ENCODE data around the gene AR.

Gene AR

DNA sequence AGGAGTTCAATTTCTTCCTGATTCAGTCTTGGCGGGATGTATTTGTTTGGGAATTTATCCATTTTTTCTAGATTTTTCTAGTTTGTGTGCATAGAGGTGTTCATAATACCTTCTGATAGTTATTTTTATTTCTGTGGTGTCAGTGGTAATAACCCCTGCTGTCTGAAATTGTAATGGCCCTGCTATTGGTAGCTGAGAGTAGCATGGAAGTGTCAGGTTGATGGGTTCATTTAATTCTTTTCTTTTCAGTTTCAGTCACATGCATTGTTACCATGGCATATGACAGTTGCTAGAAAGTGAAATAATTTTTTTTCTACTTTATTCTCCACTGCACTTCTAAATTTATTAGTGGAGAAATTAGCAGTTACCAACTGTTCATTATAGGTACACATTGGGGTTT is 20.7 kb downstream of the AR start:
- Histone ChIP-seq H3K4me1 (ENCODE audit: insufficient read depth, low read length, poor library complexity, severe bottlenecking) (no peaks in the 10 kb centered on the region), H3K27me3 (ENCODE audit: insufficient read depth, low read length, poor library complexity, severe bottlenecking) (no peaks in the 10 kb centered on the region), H4K20me1 (ENCODE audit: insufficient read depth, low read length, poor library complexity, severe bottlenecking) (no peaks in the 10 kb centered on the region), H3K4me2 (ENCODE audit: low read depth, low read length, poor library complexity, severe bottlenecking) (no peak overlapping the region), H3K9me2 (replicated peaks; ENCODE audit: low read depth, low read length) (no peaks in the 10 kb centered on the region), H3K4me3 (ENCODE audit: low read length, poor library complexity, severe bottlenecking) (no peak overlapping the region), H3K36me3 (ENCODE audit: insufficient read depth, low read length) (no peaks in the 10 kb centered on the region), H2AFZ (ENCODE audit: low read length) (no peak overlapping the region), H3K79me2 (ENCODE audit: insufficient read depth, low read length) (no peaks in the 10 kb centered on the region), H3K9me3 (ENCODE audit: insufficient read depth, low read depth, low read length) (no peaks in the 10 kb centered on the region), H3K9ac (ENCODE audit: low read depth, low read length, poor library complexity, severe bottlenecking) (no peak overlapping the region), H3F3A (ENCODE audit: low read depth) (no peaks in the 10 kb centered on the region)
- TF ChIP-seq, protein P1, sequence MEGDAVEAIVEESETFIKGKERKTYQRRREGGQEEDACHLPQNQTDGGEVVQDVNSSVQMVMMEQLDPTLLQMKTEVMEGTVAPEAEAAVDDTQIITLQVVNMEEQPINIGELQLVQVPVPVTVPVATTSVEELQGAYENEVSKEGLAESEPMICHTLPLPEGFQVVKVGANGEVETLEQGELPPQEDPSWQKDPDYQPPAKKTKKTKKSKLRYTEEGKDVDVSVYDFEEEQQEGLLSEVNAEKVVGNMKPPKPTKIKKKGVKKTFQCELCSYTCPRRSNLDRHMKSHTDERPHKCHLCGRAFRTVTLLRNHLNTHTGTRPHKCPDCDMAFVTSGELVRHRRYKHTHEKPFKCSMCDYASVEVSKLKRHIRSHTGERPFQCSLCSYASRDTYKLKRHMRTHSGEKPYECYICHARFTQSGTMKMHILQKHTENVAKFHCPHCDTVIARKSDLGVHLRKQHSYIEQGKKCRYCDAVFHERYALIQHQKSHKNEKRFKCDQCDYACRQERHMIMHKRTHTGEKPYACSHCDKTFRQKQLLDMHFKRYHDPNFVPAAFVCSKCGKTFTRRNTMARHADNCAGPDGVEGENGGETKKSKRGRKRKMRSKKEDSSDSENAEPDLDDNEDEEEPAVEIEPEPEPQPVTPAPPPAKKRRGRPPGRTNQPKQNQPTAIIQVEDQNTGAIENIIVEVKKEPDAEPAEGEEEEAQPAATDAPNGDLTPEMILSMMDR (conservative IDR thresholded peaks at IDR 0.05; ENCODE audit: low read length) = no peak
- no peak for TF ChIP-seq EZH2phosphoT487 (IDR thresholded peaks at IDR 0.05; ENCODE audit: borderline replicate concordance)

GRCh38 chrX:67568769-67569168 is 24.9 kb downstream of the AR start:
- Histone ChIP-seq H3F3A (ENCODE audit: low read depth) (no peaks in the 10 kb centered on the region), H3K9ac (ENCODE audit: low read depth, low read length, poor library complexity, severe bottlenecking) (no peak overlapping the region), H3K9me3 (ENCODE audit: insufficient read depth, low read depth, low read length) (no peaks in the 10 kb centered on the region), H3K9me2 (replicated peaks; ENCODE audit: low read depth, low read length) (no peaks in the 10 kb centered on the region), H4K20me1 (ENCODE audit: insufficient read depth, low read length, poor library complexity, severe bottlenecking) (no peaks in the 10 kb centered on the region), H3K4me1 (ENCODE audit: insufficient read depth, low read length, poor library complexity, severe bottlenecking) (no peaks in the 10 kb centered on the region), H2AFZ (ENCODE audit: low read length) (no peak overlapping the region), H3K4me3 (ENCODE audit: low read length, poor library complexity, severe bottlenecking) (no peak overlapping the region), H3K27me3 (ENCODE audit: insufficient read depth, low read length, poor library complexity, severe bottlenecking) (no peaks in the 10 kb centered on the region), H3K4me2 (ENCODE audit: low read depth, low read length, poor library complexity, severe bottlenecking) (no peak overlapping the region), H3K79me2 (ENCODE audit: insufficient read depth, low read length) (no peaks in the 10 kb centered on the region), H3K36me3 (ENCODE audit: insufficient read depth, low read length) (no peaks in the 10 kb centered on the region)
- no peak for TF ChIP-seq EZH2phosphoT487 (IDR thresholded peaks at IDR 0.05; ENCODE audit: borderline replicate concordance)
- TF ChIP-seq, protein P1 (conservative IDR thresholded peaks at IDR 0.05; ENCODE audit: low read length) = no peak

DNA sequence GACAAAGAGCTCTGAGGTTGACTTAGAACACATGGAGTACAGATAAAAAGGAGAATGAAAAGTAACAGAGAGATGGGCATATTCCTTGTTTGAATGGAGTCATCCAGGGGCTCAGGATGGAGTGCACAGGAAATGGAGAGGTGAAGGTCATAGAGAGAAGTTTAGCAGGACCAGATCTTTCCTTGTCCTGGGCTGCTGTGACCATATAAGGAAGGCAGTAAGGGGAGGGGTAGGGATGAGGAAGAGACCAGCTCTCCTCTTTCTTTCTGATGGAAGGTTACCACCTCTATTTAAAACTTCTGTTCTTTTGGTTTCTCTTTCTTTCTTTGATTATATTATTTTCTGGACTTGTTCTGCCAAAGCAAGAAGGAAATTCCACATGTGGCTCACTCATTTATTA is 27.0 kb downstream of the AR start:
- H3K27me3 ChIP-seq (ENCODE audit: insufficient read depth, low read length, poor library complexity, severe bottlenecking) = no peaks in the 10 kb centered on the region
- H4K20me1 ChIP-seq (ENCODE audit: insufficient read depth, low read length, poor library complexity, severe bottlenecking) = no peaks in the 10 kb centered on the region
- H3K9me3 ChIP-seq (ENCODE audit: insufficient read depth, low read depth, low read length) = no peaks in the 10 kb centered on the region
- no peak overlapping the region for H3K9ac ChIP-seq (ENCODE audit: low read depth, low read length, poor library complexity, severe bottlenecking)
- H3K4me1 ChIP-seq (ENCODE audit: insufficient read depth, low read length, poor library complexity, severe bottlenecking) = no peaks in the 10 kb centered on the region
- H3K4me2 ChIP-seq (ENCODE audit: low read depth, low read length, poor library complexity, severe bottlenecking) = no peak overlapping the region
- H3K9me2 ChIP-seq (replicated peaks; ENCODE audit: low read depth, low read length) = no peaks in the 10 kb centered on the region
- H3K4me3 ChIP-seq (ENCODE audit: low read length, poor library complexity, severe bottlenecking) = no peak overlapping the region
- H3K79me2 ChIP-seq (ENCODE audit: insufficient read depth, low read length) = no peaks in the 10 kb centered on the region
- H3F3A ChIP-seq (ENCODE audit: low read depth) = no peaks in the 10 kb centered on the region
- no peaks in the 10 kb centered on the region for H3K36me3 ChIP-seq (ENCODE audit: insufficient read depth, low read length)
- H2AFZ ChIP-seq (ENCODE audit: low read length) = no peak overlapping the region
- no peak for TF ChIP-seq EZH2phosphoT487 (IDR thresholded peaks at IDR 0.05; ENCODE audit: borderline replicate concordance)
- TF ChIP-seq, protein P1 (conservative IDR thresholded peaks at IDR 0.05; ENCODE audit: low read length) = no peak

Measured in Loucy (cell line).